H9 (cell line): Measurements from ENCODE around the gene CBLN3. TPM values are rescaled to one million over a fixed set of nuclear protein-coding genes. Genes with fewer than 3 reads are reported as not detected.

Source experiments
- DNase-seq: peaks from one replicate; pipeline ENCODE4 v3.0.0-alpha.2; 2017
- H2AFZ ChIP-seq: one replicate; pipeline ENCODE4 v1.6.1; 2013; ENCODE audit warnings: mild to moderate bottlenecking, low read length, control low read depth, moderate library complexity
- H2AK5ac ChIP-seq: 2 replicates; pipeline ENCODE4 v1.6.1; 2013; ENCODE audit warnings: low read length, control low read depth, mixed read lengths; ENCODE audit not compliant: insufficient read length
- H2BK120ac ChIP-seq: one replicate; pipeline ENCODE4 v1.6.1; 2013; ENCODE audit warnings: low read depth, mild to moderate bottlenecking, low read length, control low read depth, inconsistent platforms; ENCODE audit not compliant: poor library complexity, severe bottlenecking
- H2BK12ac ChIP-seq: 2 replicates; pipeline ENCODE4 v1.6.1; 2013; ENCODE audit warnings: low read length, control low read depth, mixed read lengths, low read depth; ENCODE audit not compliant: insufficient read length
- H2BK15ac ChIP-seq: 2 replicates; pipeline ENCODE4 v1.6.1; 2013; ENCODE audit warnings: low read depth, low read length, control low read depth
- H2BK20ac ChIP-seq: one replicate; pipeline ENCODE4 v1.6.1; 2013; ENCODE audit warnings: low read depth, mild to moderate bottlenecking, low read length, control low read depth, inconsistent platforms; ENCODE audit not compliant: poor library complexity, severe bottlenecking
- H2BK5ac ChIP-seq: 2 replicates; pipeline ENCODE4 v1.6.1; 2013; ENCODE audit warnings: low read length, control low read depth, mixed read lengths; ENCODE audit not compliant: insufficient read length
- H3K14ac ChIP-seq: 2 replicates; pipeline ENCODE4 v1.6.1; 2013; ENCODE audit warnings: low read length, control low read depth; ENCODE audit not compliant: insufficient read depth
- H3K18ac ChIP-seq: 2 replicates; pipeline ENCODE4 v1.6.1; 2013; ENCODE audit warnings: low read depth, mild to moderate bottlenecking, mixed read lengths, low read length, control low read depth; ENCODE audit not compliant: insufficient read length
- H3K23ac ChIP-seq: 2 replicates; pipeline ENCODE4 v1.6.1; 2013; ENCODE audit warnings: low read length, control low read depth, mixed read lengths, low read depth; ENCODE audit not compliant: insufficient read length
- H3K23me2 ChIP-seq: 2 replicates; pipeline ENCODE4 v1.6.1; 2013; ENCODE audit warnings: low read depth, mild to moderate bottlenecking, mixed read lengths, low read length, control low read depth; ENCODE audit not compliant: insufficient read length, poor library complexity, severe bottlenecking
- H3K27ac ChIP-seq: 2 replicates; pipeline ENCODE4 v1.5.1; 2013; ENCODE audit warnings: low read length, control low read depth, mixed read lengths, low read depth; ENCODE audit not compliant: insufficient read length
- H3K27me3 ChIP-seq: 2 replicates; pipeline ENCODE4 v1.6.1; 2013; ENCODE audit warnings: low read length, control low read depth, inconsistent platforms; ENCODE audit not compliant: insufficient read depth
- H3K4ac ChIP-seq: 2 replicates; pipeline ENCODE4 v1.6.1; 2013; ENCODE audit warnings: low read depth, mild to moderate bottlenecking, control low read depth, inconsistent platforms, low read length, moderate library complexity
- H3K4me1 ChIP-seq: 2 replicates; pipeline ENCODE4 v1.6.1; 2013; ENCODE audit warnings: low read length, control low read depth, inconsistent platforms; ENCODE audit not compliant: insufficient read depth
- H3K4me2 ChIP-seq: 2 replicates; pipeline ENCODE4 v1.6.1; 2013; ENCODE audit warnings: low read length, control low read depth, mixed read lengths; ENCODE audit not compliant: insufficient read length, insufficient read depth
- H3K56ac ChIP-seq: 2 replicates; pipeline ENCODE4 v1.6.1; 2013; ENCODE audit warnings: low read depth, mild to moderate bottlenecking, mixed read lengths, low read length, control low read depth; ENCODE audit not compliant: insufficient read length
- H3K79me1 ChIP-seq: 2 replicates; pipeline ENCODE4 v1.6.1; 2013; ENCODE audit warnings: low read depth, mild to moderate bottlenecking, moderate library complexity, low read length, control low read depth, inconsistent platforms; ENCODE audit not compliant: insufficient read depth, poor library complexity, severe bottlenecking
- H3K79me2 ChIP-seq: 2 replicates; pipeline ENCODE4 v1.6.1; 2013; ENCODE audit warnings: low read length, control low read depth, inconsistent platforms; ENCODE audit not compliant: insufficient read depth
- H3K9ac ChIP-seq: 2 replicates; pipeline ENCODE4 v1.6.1; 2013; ENCODE audit warnings: low read length, control low read depth, mixed read lengths; ENCODE audit not compliant: insufficient read length; ENCODE audit errors: extremely low read depth
- H3K9me3 ChIP-seq: one replicate; pipeline ENCODE4 v1.6.1; 2013; ENCODE audit warnings: low read depth, low read length, inconsistent platforms; ENCODE audit not compliant: control insufficient read depth
- H3T11ph ChIP-seq: one replicate; pipeline ENCODE4 v1.6.1; 2013; ENCODE audit warnings: mild to moderate bottlenecking, low read length, control low read depth, inconsistent platforms
- H4K20me1 ChIP-seq: one replicate; pipeline ENCODE4 v1.6.1; 2013; ENCODE audit not compliant: control insufficient read depth, insufficient read length, insufficient read depth
- H4K5ac ChIP-seq: 2 replicates; pipeline ENCODE4 v1.6.1; 2013; ENCODE audit warnings: low read depth, mild to moderate bottlenecking, mixed read lengths, low read length, control low read depth; ENCODE audit not compliant: insufficient read length
- H4K8ac ChIP-seq: replicated peaks from 2 replicates; pipeline ENCODE4 v1.6.1; 2013; ENCODE audit warnings: low read length, control low read depth, mixed read lengths, low read depth; ENCODE audit not compliant: insufficient read length
- H4K91ac ChIP-seq: 2 replicates; pipeline ENCODE4 v1.6.1; 2013; ENCODE audit warnings: low read depth, mild to moderate bottlenecking, moderate library complexity, mixed read lengths, low read length, control low read depth; ENCODE audit not compliant: insufficient read length
- H3K27ac Mint-ChIP-seq, 3 experiments: 2 replicates in 2 of 3; 3 replicates in 1 of 3; pipeline ENCODE4 v1.8.0; 2020 to 2021; ENCODE audit warnings: mixed read lengths in 3 of 3, mild to moderate bottlenecking in 1 of 3, moderate library complexity in 1 of 3
- H3K27me3 Mint-ChIP-seq: 2 replicates; pipeline ENCODE4 v1.8.0; 2021; ENCODE audit warnings: low read depth, mild to moderate bottlenecking, moderate library complexity, mixed read lengths
- H3K36me3 Mint-ChIP-seq, 3 experiments: 2 replicates in 2 of 3; 3 replicates in 1 of 3; pipeline ENCODE4 v1.8.0; 2020 to 2021; ENCODE audit warnings: low read depth in 3 of 3, mixed read lengths in 3 of 3; ENCODE audit not compliant: insufficient read depth in 1 of 3
- H3K4me1 Mint-ChIP-seq, 2 experiments: 2 replicates each; pipeline ENCODE4 v1.8.0; 2020; ENCODE audit warnings: mixed read lengths in 2 of 2
- H3K4me3 Mint-ChIP-seq, 2 experiments: 2 replicates in 1 of 2; 3 replicates in 1 of 2; pipeline ENCODE4 v1.8.0; 2020 to 2021; ENCODE audit warnings: mild to moderate bottlenecking in 2 of 2, mixed read lengths in 2 of 2, moderate library complexity in 1 of 2
- H3K9me3 Mint-ChIP-seq, 2 experiments: 2 replicates in 1 of 2; 3 replicates in 1 of 2; pipeline ENCODE4 v1.8.0; 2020; ENCODE audit warnings: mild to moderate bottlenecking in 2 of 2, mixed read lengths in 2 of 2, moderate library complexity in 1 of 2
- CTCF ChIP-seq: fragments of 200-600 bp; sonication (generic); conservative IDR thresholded peaks from 3 replicates; pipeline ENCODE4 v1.8.0; 2021; ENCODE audit warnings: antibody characterized with exemption, mild to moderate bottlenecking
- WGBS: extraction: QIAGEN DNeasy Blood & Tissue Kit; methylation state at CpG from one replicate; pipeline ENCODE4 v1.1.7; 2013; ENCODE audit warnings: missing lambda C conversion rate, low lambda C conversion rate, mixed read lengths; ENCODE audit not compliant: insufficient read length; ENCODE audit errors: extremely low coverage; 5-methylcytosine and 5-hydroxymethylcytosine counted together
- total RNA-seq: library from RNA; stranded (reverse); gene quantifications from 2 replicates; pipeline ENCODE4 v1.2.1, GENCODE V29; 2021

CBLN3 gene
- total RNA-seq, 1 experiment from 2014 or later = 0.39 TPM

- Histone ChIP-seq H3K4me1 (no peaks in the 10 kb centered on the region; the same call in 1 of the 2 replicates), H3K9ac (no peak overlapping the region), H2AFZ (no peak overlapping the region), H3K9me3 (no peaks in the 10 kb centered on the region), H4K91ac (no peak overlapping the region), H3K4me2 (no peak overlapping the region), H3K18ac (no peak overlapping the region), H3K4ac (no peak overlapping the region), H2BK15ac (no peak overlapping the region), H3K23ac (no peak overlapping the region), H3K27me3 (peaks cover 2% of the 10 kb centered on the region), H2BK120ac (no peak overlapping the region), H4K5ac (no peak overlapping the region), H3K14ac (no peak overlapping the region), H3T11ph (no peak overlapping the region), H3K79me2 (no peaks in the 10 kb centered on the region), H3K27ac (no peak overlapping the region), H2BK12ac (no peak overlapping the region), H4K20me1 (no peaks in the 10 kb centered on the region), H2BK5ac (no peak overlapping the region), H4K8ac (no peak overlapping the region), H3K79me1 (no peaks in the 10 kb centered on the region), H2AK5ac (no peak overlapping the region), H3K23me2 (no peaks in the 10 kb centered on the region), H2BK20ac (no peak overlapping the region), H3K56ac (no peak overlapping the region)
- no peak overlapping the region for H3K4me3 Mint-ChIP-seq
- peak; percentile 12 for DNase-seq
- no CpG with 5 or more reads among the region's 12 CpGs for WGBS
- no peak overlapping the region for H3K27ac Mint-ChIP-seq
- peaks cover 26% of the 10 kb centered on the region for H3K27me3 Mint-ChIP-seq
- TF ChIP-seq CTCF = no peak
- H3K36me3 Mint-ChIP-seq = no peaks in the 10 kb centered on the region
- H3K4me1 Mint-ChIP-seq = peaks cover 10 to 11% of the 10 kb centered on the region in 2 experiments
- H3K9me3 Mint-ChIP-seq = no peaks in the 10 kb centered on the region
Observed at GRCh38 chr14:24422694-24423601, 6.5 kb downstream of the CBLN3 start.
